ENCODE results near the gene SMYD3.

DNA sequence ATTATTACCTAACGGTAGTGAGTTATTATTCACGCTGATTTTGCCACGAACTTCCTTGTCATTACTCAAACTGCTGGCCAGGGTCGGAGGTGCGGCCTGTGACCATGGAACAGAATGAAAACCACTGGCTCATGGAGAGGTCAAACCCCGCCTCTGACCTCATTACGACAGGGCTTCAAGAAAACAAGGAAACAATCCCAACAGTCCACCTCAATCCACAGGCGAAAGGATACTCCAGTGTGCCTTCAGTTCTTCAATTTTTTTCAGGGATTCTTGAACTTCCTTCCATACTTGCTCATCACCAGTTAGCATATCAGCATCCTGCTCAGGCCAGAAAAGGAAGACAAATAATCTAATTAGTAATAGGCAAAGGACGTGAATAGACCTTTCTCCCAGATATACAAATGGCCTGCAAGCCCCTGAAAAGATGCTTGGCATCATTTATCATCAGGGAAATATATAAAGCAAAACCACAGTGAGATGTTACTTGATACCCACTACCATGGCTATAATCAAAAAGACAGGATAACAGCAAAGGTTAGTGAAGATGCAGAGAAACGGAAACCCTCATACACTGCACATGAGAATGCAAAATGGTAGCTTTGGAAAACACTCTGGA, 643.4 kb downstream of the SMYD3 start:
- TF ChIP-seq ZNF274 (IDR thresholded peaks at IDR 0.05; ENCODE audit: low read length) (no peak), ZNF274 (tag by site-specific recombination; IDR thresholded peaks at IDR 0.05; ENCODE audit: borderline replicate concordance) (no peak), ZNF701 (tag by site-specific recombination; IDR thresholded peaks at IDR 0.05) (no peak)
- TF ChIP-seq, protein P1, sequence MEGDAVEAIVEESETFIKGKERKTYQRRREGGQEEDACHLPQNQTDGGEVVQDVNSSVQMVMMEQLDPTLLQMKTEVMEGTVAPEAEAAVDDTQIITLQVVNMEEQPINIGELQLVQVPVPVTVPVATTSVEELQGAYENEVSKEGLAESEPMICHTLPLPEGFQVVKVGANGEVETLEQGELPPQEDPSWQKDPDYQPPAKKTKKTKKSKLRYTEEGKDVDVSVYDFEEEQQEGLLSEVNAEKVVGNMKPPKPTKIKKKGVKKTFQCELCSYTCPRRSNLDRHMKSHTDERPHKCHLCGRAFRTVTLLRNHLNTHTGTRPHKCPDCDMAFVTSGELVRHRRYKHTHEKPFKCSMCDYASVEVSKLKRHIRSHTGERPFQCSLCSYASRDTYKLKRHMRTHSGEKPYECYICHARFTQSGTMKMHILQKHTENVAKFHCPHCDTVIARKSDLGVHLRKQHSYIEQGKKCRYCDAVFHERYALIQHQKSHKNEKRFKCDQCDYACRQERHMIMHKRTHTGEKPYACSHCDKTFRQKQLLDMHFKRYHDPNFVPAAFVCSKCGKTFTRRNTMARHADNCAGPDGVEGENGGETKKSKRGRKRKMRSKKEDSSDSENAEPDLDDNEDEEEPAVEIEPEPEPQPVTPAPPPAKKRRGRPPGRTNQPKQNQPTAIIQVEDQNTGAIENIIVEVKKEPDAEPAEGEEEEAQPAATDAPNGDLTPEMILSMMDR (tag by site-specific recombination; IDR thresholded peaks at IDR 0.05), result no peak
